Measurements from ENCODE around the gene EXOC4. TPM values are rescaled to one million over a fixed set of nuclear protein-coding genes. Genes with fewer than 3 reads are reported as not detected.

EXOC4 gene
- total RNA-seq, 1 donor from 2014 or later = 99.2 TPM

GRCh38 chr7:133442818-133443217 is 189.9 kb downstream of the EXOC4 start:
- DNase-seq (ENCODE audit: extremely low spot score in 2 of 2) = no peak
- H3K27ac ChIP-seq = no peak overlapping the region
- H3K36me3 ChIP-seq = no peaks in the 10 kb centered on the region
- no peak overlapping the region for H3K4me3 ChIP-seq
- no peak for TF ChIP-seq POLR2A (IDR thresholded peaks at IDR 0.05)
- TF ChIP-seq, protein P1, sequence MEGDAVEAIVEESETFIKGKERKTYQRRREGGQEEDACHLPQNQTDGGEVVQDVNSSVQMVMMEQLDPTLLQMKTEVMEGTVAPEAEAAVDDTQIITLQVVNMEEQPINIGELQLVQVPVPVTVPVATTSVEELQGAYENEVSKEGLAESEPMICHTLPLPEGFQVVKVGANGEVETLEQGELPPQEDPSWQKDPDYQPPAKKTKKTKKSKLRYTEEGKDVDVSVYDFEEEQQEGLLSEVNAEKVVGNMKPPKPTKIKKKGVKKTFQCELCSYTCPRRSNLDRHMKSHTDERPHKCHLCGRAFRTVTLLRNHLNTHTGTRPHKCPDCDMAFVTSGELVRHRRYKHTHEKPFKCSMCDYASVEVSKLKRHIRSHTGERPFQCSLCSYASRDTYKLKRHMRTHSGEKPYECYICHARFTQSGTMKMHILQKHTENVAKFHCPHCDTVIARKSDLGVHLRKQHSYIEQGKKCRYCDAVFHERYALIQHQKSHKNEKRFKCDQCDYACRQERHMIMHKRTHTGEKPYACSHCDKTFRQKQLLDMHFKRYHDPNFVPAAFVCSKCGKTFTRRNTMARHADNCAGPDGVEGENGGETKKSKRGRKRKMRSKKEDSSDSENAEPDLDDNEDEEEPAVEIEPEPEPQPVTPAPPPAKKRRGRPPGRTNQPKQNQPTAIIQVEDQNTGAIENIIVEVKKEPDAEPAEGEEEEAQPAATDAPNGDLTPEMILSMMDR (IDR thresholded peaks at IDR 0.05) = no peak
- TF ChIP-seq POLR2AphosphoS5 (IDR thresholded peaks at IDR 0.05; ENCODE audit: insufficient read depth in 1 of 2, low read depth in 1 of 2) = no peak
- no peaks in the 10 kb centered on the region for H3K27me3 ChIP-seq
- intact Hi-C loops (cut with DNase I) = no loop called here
- H3K4me1 ChIP-seq = no peaks in the 10 kb centered on the region
- H3K9me3 ChIP-seq = no peaks in the 10 kb centered on the region

DNA sequence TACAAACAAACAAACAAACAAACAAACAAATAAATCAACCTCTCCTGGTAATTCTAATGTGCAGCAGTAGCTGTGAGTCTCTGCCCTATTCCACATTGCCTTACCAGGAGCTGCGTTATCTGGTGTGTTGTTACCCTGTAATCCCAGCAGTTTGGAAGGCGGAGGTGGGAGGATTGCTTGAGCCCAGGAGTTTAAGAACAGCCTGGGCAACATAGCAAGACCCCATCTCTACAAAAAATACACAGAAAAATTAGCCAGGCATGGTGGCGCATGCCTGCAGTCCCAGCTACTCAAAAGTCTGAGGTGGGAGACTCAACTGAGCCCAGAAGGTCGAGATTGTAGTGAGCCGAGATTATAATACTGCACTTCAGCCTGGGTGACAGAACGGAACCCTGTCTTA is 192.7 kb downstream of the EXOC4 start:
- TF ChIP-seq, protein P1 (IDR thresholded peaks at IDR 0.05) = no peak
- TF ChIP-seq POLR2AphosphoS5 (IDR thresholded peaks at IDR 0.05; ENCODE audit: insufficient read depth in 1 of 2, low read depth in 1 of 2) (no peak), POLR2A (IDR thresholded peaks at IDR 0.05) (no peak)
- Histone ChIP-seq H3K36me3 (no peaks in the 10 kb centered on the region), H3K27ac (no peak overlapping the region), H3K4me1 (no peaks in the 10 kb centered on the region), H3K9me3 (no peaks in the 10 kb centered on the region), H3K4me3 (no peak overlapping the region), H3K27me3 (no peaks in the 10 kb centered on the region)
- intact Hi-C loops (cut with DNase I) = no loop called here
- DNase-seq (ENCODE audit: extremely low spot score in 2 of 2) = no peak

- no peak for DNase-seq (ENCODE audit: extremely low spot score in 2 of 2)
- TF ChIP-seq POLR2A (IDR thresholded peaks at IDR 0.05) (no peak), POLR2AphosphoS5 (IDR thresholded peaks at IDR 0.05; ENCODE audit: insufficient read depth in 1 of 2, low read depth in 1 of 2) (no peak)
- TF ChIP-seq, protein P1 (IDR thresholded peaks at IDR 0.05) = no peak
- Histone ChIP-seq H3K9me3 (no peaks in the 10 kb centered on the region), H3K4me3 (no peak overlapping the region), H3K27me3 (no peaks in the 10 kb centered on the region), H3K27ac (no peak overlapping the region), H3K4me1 (no peaks in the 10 kb centered on the region), H3K36me3 (no peaks in the 10 kb centered on the region)
- intact Hi-C loops (cut with DNase I) = no loop called here
These were observed 195.1 kb downstream of the EXOC4 start for GRCh38 chr7:133448012-133448411.

DNA sequence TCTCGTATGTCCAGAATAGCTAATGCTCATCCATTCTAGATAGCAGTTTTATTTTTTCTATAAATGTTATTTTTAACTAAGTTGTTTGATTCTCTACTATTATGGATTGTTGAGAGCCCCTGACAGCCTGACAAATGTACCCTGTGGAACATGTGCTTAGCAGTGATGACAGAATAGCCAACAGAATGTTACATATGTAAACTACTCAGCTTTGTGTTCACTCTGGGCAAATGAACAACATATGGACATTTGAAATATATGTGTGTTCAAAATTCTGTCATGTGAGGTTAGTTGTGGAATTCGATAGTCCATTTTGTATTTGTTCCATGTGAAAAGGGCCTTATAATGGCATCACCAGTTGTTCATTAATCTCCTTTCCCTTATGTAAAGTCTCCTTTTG is 199.7 kb downstream of the EXOC4 start:
- Histone ChIP-seq H3K4me1 (no peaks in the 10 kb centered on the region), H3K36me3 (no peaks in the 10 kb centered on the region), H3K4me3 (no peak overlapping the region), H3K9me3 (no peaks in the 10 kb centered on the region), H3K27me3 (no peaks in the 10 kb centered on the region), H3K27ac (no peak overlapping the region)
- intact Hi-C loops (cut with DNase I) = no loop called here
- TF ChIP-seq, protein P1 (IDR thresholded peaks at IDR 0.05) = no peak
- TF ChIP-seq POLR2A (IDR thresholded peaks at IDR 0.05) (no peak), POLR2AphosphoS5 (IDR thresholded peaks at IDR 0.05; ENCODE audit: insufficient read depth in 1 of 2, low read depth in 1 of 2) (no peak)
- DNase-seq (ENCODE audit: extremely low spot score in 2 of 2) = no peak

DNA sequence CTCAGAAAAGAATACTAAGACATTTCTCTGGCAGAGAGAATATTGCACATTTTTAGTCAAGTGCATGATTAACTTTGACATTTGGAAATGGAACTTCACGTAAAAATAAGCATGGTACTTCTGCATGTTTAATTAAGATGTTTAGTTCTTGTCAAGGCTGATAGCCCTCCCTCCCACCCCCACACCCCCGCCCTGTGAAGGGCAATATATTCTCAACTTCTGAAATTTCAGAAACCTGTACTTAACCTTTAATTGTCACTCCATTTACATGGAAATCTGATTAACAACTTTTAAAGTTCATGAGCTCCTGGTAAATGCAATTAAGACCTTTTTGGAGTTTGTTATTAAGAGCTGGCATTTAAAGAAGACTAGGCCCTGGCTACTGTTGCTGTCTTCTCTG is 205.8 kb downstream of the EXOC4 start:
- intact Hi-C loops (cut with DNase I) = no loop called here
- Histone ChIP-seq H3K27me3 (no peaks in the 10 kb centered on the region), H3K4me1 (no peaks in the 10 kb centered on the region), H3K27ac (no peak overlapping the region), H3K36me3 (no peaks in the 10 kb centered on the region), H3K9me3 (no peaks in the 10 kb centered on the region), H3K4me3 (no peak overlapping the region)
- DNase-seq (ENCODE audit: extremely low spot score in 2 of 2) = no peak
- TF ChIP-seq, protein P1 (IDR thresholded peaks at IDR 0.05) = no peak
- TF ChIP-seq POLR2A (IDR thresholded peaks at IDR 0.05) (no peak), POLR2AphosphoS5 (IDR thresholded peaks at IDR 0.05; ENCODE audit: insufficient read depth in 1 of 2, low read depth in 1 of 2) (no peak)

All from vagina (tissue), 2 donors.